B cell (primary cell): Measurements from ENCODE around the gene DNAH10. TPM values are rescaled to one million over a fixed set of nuclear protein-coding genes. Genes with fewer than 3 reads are reported as not detected.
A peak's percentile ranks its signal among the peaks of the same experiment; 100 is the strongest.
"Not testable (repeated sequence)": the region's sequence is repeated elsewhere in the genome, so short reads cannot be mapped to it uniquely, and the experiment has no call there.

Experiments used
- ATAC-seq: fragments of 200-7000 bp; cut with Tn5 transposase; one replicate; pipeline ENCODE4 v1.10.0; 2021; ENCODE audit warnings: low read depth, mild to moderate bottlenecking, moderate number of reproducible peaks, moderate library complexity
- CTCF ChIA-PET: fragments of 350-600 bp; sonication (Branson Sonifier 250); formaldehyde crosslinking; loops from one replicate; lab custom pipeline; 2021; ENCODE audit warnings: antibody characterized with exemption, inconsistent platforms; lab: Charles Lee
- POLR2A ChIA-PET: fragments of 350-600 bp; sonication (Branson Sonifier 250); formaldehyde crosslinking; loops from one replicate; lab custom pipeline; 2021; ENCODE audit warnings: antibody characterized with exemption; lab: Charles Lee
- DNase-seq: peaks from one replicate; pipeline ENCODE4 v3.0.0; 2013
- H2AFZ ChIP-seq: 2 replicates; pipeline ENCODE4 v1.6.1; 2012; ENCODE audit warnings: mild to moderate bottlenecking, low read depth, low read length; ENCODE audit not compliant: insufficient read depth, poor library complexity, severe bottlenecking
- H3K27ac ChIP-seq, 2 donors: 1 replicate in 1 of 2; 2 replicates in 1 of 2; pipeline ENCODE4 v1.5.1; 2012 to 2013; ENCODE audit warnings: low read length in 2 of 2, mild to moderate bottlenecking in 2 of 2, moderate library complexity in 1 of 2
- H3K27me3 ChIP-seq, 4 experiments: fragments of 200-600 bp in 1 of 4; sonication (generic) in 1 of 4; replicated peaks in 1 of 4; 1 replicate in 2 of 4; 2 replicates in 2 of 4; pipeline versions ENCODE4 v1.6.1 to v1.7.0; 2013 to 2016; ENCODE audit warnings: low read length in 3 of 4, mild to moderate bottlenecking in 2 of 4, mixed read lengths in 1 of 4, moderate library complexity in 1 of 4; ENCODE audit not compliant: insufficient read depth in 4 of 4, control insufficient read depth in 3 of 4; ENCODE audit errors: control extremely low read depth in 1 of 4
- H3K36me3 ChIP-seq, 2 experiments: replicated peaks in 1 of 2; 1 replicate in 1 of 2; 2 replicates in 1 of 2; pipeline versions ENCODE4 v1.6.1 to v1.7.1; 2013; ENCODE audit warnings: low read length in 1 of 2; ENCODE audit not compliant: insufficient read depth in 2 of 2, control insufficient read depth in 1 of 2; ENCODE audit errors: control extremely low read depth in 1 of 2, extremely low read depth in 1 of 2
- H3K4me1 ChIP-seq, 2 donors: fragments of 200-600 bp in 1 of 2; sonication (generic) in 1 of 2; 1 replicate in 1 of 2; 2 replicates in 1 of 2; pipeline versions ENCODE4 v1.5.1 to v1.6.1; 2013 to 2017; ENCODE audit warnings: low read length in 2 of 2; ENCODE audit not compliant: control insufficient read depth in 2 of 2, insufficient read depth in 2 of 2
- H3K4me2 ChIP-seq: replicated peaks from 2 replicates; pipeline ENCODE3; 2012; ENCODE audit warnings: mild to moderate bottlenecking, low read depth, low read length; ENCODE audit not compliant: poor library complexity, severe bottlenecking
- H3K4me3 ChIP-seq, 5 experiments: fragments of 200-600 bp in 1 of 5; sonication (generic) in 1 of 5; 1 replicate in 3 of 5; 2 replicates in 2 of 5; pipeline versions ENCODE4 v1.5.1 to v1.7.0; 2011 to 2016; ENCODE audit warnings: low read length in 4 of 5, mild to moderate bottlenecking in 4 of 5, low read depth in 2 of 5, control low read depth in 1 of 5, moderate library complexity in 1 of 5; ENCODE audit not compliant: insufficient read depth in 1 of 5; ENCODE audit errors: control extremely low read depth in 1 of 5, extremely low read depth in 1 of 5
- H3K79me2 ChIP-seq: fragments of 200-600 bp; sonication (generic); one replicate; pipeline ENCODE4 v1.6.0; 2016; ENCODE audit warnings: low read length; ENCODE audit not compliant: control insufficient read depth, insufficient read depth
- H3K9ac ChIP-seq: fragments of 200-600 bp; sonication (generic); 2 replicates; pipeline ENCODE4 v1.6.1; 2017; ENCODE audit warnings: mild to moderate bottlenecking, low read length, moderate library complexity
- H3K9me3 ChIP-seq, 3 donors: one replicate each; pipeline versions ENCODE4 v1.6.1 to v1.7.1; 2013; ENCODE audit warnings: low read length in 2 of 3; ENCODE audit not compliant: control insufficient read depth in 2 of 3, insufficient read depth in 1 of 3; ENCODE audit errors: control extremely low read depth in 1 of 3
- H4K20me1 ChIP-seq: 2 replicates; pipeline ENCODE4 v1.6.0; 2012; ENCODE audit warnings: mild to moderate bottlenecking, low read length; ENCODE audit not compliant: insufficient read depth, control insufficient read depth, poor library complexity, severe bottlenecking
- H3K27ac Mint-ChIP-seq: one replicate; pipeline ENCODE4 v1.8.0; 2021; ENCODE audit warnings: mixed read lengths
- H3K27me3 Mint-ChIP-seq: one replicate; pipeline ENCODE4 v1.8.0; 2021; ENCODE audit warnings: mixed read lengths
- H3K4me1 Mint-ChIP-seq: one replicate; pipeline ENCODE4 v1.8.0; 2021; ENCODE audit warnings: mixed read lengths
- H3K4me3 Mint-ChIP-seq: one replicate; pipeline ENCODE4 v1.8.0; 2021; ENCODE audit warnings: mixed read lengths
- H3K9me3 Mint-ChIP-seq: one replicate; pipeline ENCODE4 v1.8.0; 2022; ENCODE audit warnings: mixed read lengths; ENCODE audit not compliant: insufficient read depth
- CTCF ChIP-seq: fragments of 200-600 bp; IDR thresholded peaks from one replicate; pipeline ENCODE4 v1.8.0; 2022; ENCODE audit warnings: antibody characterized with exemption, mild to moderate bottlenecking
- EZH2 ChIP-seq: IDR thresholded peaks from 2 replicates; pipeline ENCODE4 v1.6.1; 2012; ENCODE audit warnings: borderline replicate concordance, low read depth, mild to moderate bottlenecking, moderate library complexity, low read length; ENCODE audit not compliant: insufficient read depth, poor library complexity, severe bottlenecking
- WGBS: methylation state at CpG from one replicate; pipeline ENCODE4 v1.1.5; 2013; ENCODE audit warnings: missing lambda C conversion rate; ENCODE audit not compliant: insufficient coverage; 5-methylcytosine and 5-hydroxymethylcytosine counted together
- intact Hi-C: fragments of 100-400 bp; cut with micrococcal nuclease; formaldehyde crosslinking; loops from one replicate; pipeline ENCODE4 v1.10.0; 2022
- polyA plus RNA-seq: library from polyadenylated mRNA; depleted of rRNA; stranded (reverse); fragments of >200 nt; gene quantifications from 2 replicates; pipeline ENCODE4 v1.2.3, GENCODE V29; 2012
- total RNA-seq, 2 donors: library from RNA; stranded (reverse); fragments of 120-200 nt in 1 of 2; gene quantifications; 1 replicate in 1 of 2; 2 replicates in 1 of 2; pipeline versions ENCODE4 v1.2.3 to v1.2.4, GENCODE V29; 2013 to 2022

DNAH10 gene
- total and polyA plus RNA-seq, 2 donors (not counting 1 experiment from before 2014, with no cell fraction given) = 0.24 to 0.99 TPM

GRCh38 chr12:123910761-123911193, 148.7 kb downstream of the DNAH10 start:
- Histone ChIP-seq H3K27me3 (no peaks in the 10 kb centered on the region), H3K36me3 (no peaks in the 10 kb centered on the region), H3K4me2 (no peak overlapping the region), H3K79me2 (no peaks in the 10 kb centered on the region), H3K9ac (no peak overlapping the region), H3K4me3 (no peak overlapping the region), H2AFZ (no peak overlapping the region), H4K20me1 (no peaks in the 10 kb centered on the region), H3K4me1 (no peaks in the 10 kb centered on the region), H3K9me3 (no peaks in the 10 kb centered on the region), H3K27ac (no peak overlapping the region)
- Mint-ChIP-seq H3K4me1 (no peaks in the 10 kb centered on the region), H3K27ac (peak overlapping the region; percentile 18), H3K27me3 (peaks cover 5% of the 10 kb centered on the region), H3K4me3 (no peak overlapping the region), H3K9me3 (no peaks in the 10 kb centered on the region)
- no peak for ATAC-seq
- peak; percentile 23 for DNase-seq
- ChIA-PET POLR2A (no interaction called here), CTCF (interaction anchor here (2.3 kb wide), 1 partner anchor 73 kb away, joined by 16 read pairs; no protein-coding TSS in a partner anchor)
- WGBS = 71% methylated on average over 3 of the region's 5 CpGs
- no peak for TF ChIP-seq EZH2
- no peak for TF ChIP-seq CTCF
- intact Hi-C loops = no loop called here

GRCh38 chr12:123911672-123912409, 149.7 kb downstream of the DNAH10 start:
- WGBS = no CpG with 5 or more reads among the region's 9 CpGs
- H3K36me3 ChIP-seq, ATAC-seq, H3K9me3 ChIP-seq, H2AFZ ChIP-seq, H3K27me3 Mint-ChIP-seq, H3K79me2 ChIP-seq, H3K9me3 Mint-ChIP-seq, intact Hi-C loops, H3K27ac Mint-ChIP-seq, POLR2A ChIA-PET, H3K9ac ChIP-seq, H3K27ac ChIP-seq, H4K20me1 ChIP-seq, H3K4me3 ChIP-seq, H3K27me3 ChIP-seq, DNase-seq, CTCF ChIA-PET, H3K4me2 ChIP-seq, H3K4me1 Mint-ChIP-seq, H3K4me3 Mint-ChIP-seq, H3K4me1 ChIP-seq: not testable (repeated sequence)
